Muscle of leg (tissue), 11 donors: ENCODE data around the gene REEP5. TPM values are rescaled to one million over a fixed set of nuclear protein-coding genes. Genes with fewer than 3 reads are reported as not detected.
A peak's percentile ranks its signal among the peaks of the same experiment; 100 is the strongest.
"Not testable (repeated sequence)": the region's sequence is repeated elsewhere in the genome, so short reads cannot be mapped to it uniquely, and the experiment has no call there.

ENCODE experiments used
- DNase-seq: peaks from one replicate; pipeline ENCODE4 v3.0.0; 2013
- H3K27ac ChIP-seq: one replicate; pipeline ENCODE4 v1.5.1; 2013; ENCODE audit warnings: mild to moderate bottlenecking, low read length, control low read depth
- H3K27me3 ChIP-seq: one replicate; pipeline ENCODE4 v1.6.1; 2013; ENCODE audit warnings: low read length; ENCODE audit not compliant: control insufficient read depth, insufficient read depth
- H3K36me3 ChIP-seq: one replicate; pipeline ENCODE4 v1.6.1; 2013; ENCODE audit warnings: low read length; ENCODE audit not compliant: control insufficient read depth, insufficient read depth
- H3K4me1 ChIP-seq: one replicate; pipeline ENCODE4 v1.6.1; 2013; ENCODE audit warnings: low read length; ENCODE audit not compliant: control insufficient read depth, insufficient read depth
- H3K4me3 ChIP-seq: one replicate; pipeline ENCODE4 v1.5.1; 2013; ENCODE audit warnings: low read length, control low read depth
- H3K9me3 ChIP-seq: replicated peaks from 2 replicates; pipeline ENCODE4 v1.6.1; 2013; ENCODE audit warnings: low read depth, low read length; ENCODE audit not compliant: control insufficient read depth
- WGBS: methylation state at CpG from one replicate; pipeline ENCODE4 v1.1.5; 2013; ENCODE audit warnings: missing lambda C conversion rate; ENCODE audit not compliant: insufficient coverage; 5-methylcytosine and 5-hydroxymethylcytosine counted together
- polyA plus RNA-seq, 8 donors: library from polyadenylated mRNA; unstranded; fragments of 120-200 nt; gene quantifications; one replicate each; pipeline versions ENCODE4 v1.2.1 to v1.2.3, GENCODE V29; 2013; ENCODE audit warnings: inconsistent platforms in 1 of 8, low replicate concordance in 1 of 8; ENCODE audit not compliant: insufficient read length in 8 of 8, insufficient read depth in 1 of 8
- total RNA-seq: library from RNA; stranded (reverse); fragments of 120-200 nt; gene quantifications from one replicate; pipeline ENCODE4 v1.2.4, GENCODE V29; 2013

Gene REEP5
- total and polyA plus RNA-seq, 9 donors: 37.8 to 77.9 (median 69.1) TPM

GRCh38 chr5:112869948-112870347 is 52.1 kb downstream of the REEP5 start:
- 100% methylated on average over 2 of the region's 3 CpGs for whole genome bisulfite sequencing
- DNase-seq: no peak
- H3K36me3 ChIP-seq: peaks cover 36% of the 10 kb centered on the region
- H3K27ac ChIP-seq: no peak overlapping the region
- no peaks in the 10 kb centered on the region for H3K9me3 ChIP-seq
- H3K4me3 ChIP-seq: no peak overlapping the region
- H3K27me3 ChIP-seq: no peaks in the 10 kb centered on the region
- no peaks in the 10 kb centered on the region for H3K4me1 ChIP-seq

- Histone ChIP-seq H3K27ac (no peak overlapping the region), H3K36me3 (peaks cover 45% of the 10 kb centered on the region), H3K27me3 (no peaks in the 10 kb centered on the region), H3K4me3 (no peak overlapping the region), H3K4me1 (peaks cover 3% of the 10 kb centered on the region), H3K9me3 (no peaks in the 10 kb centered on the region)
- WGBS: 100% methylated on average over 2 of the region's 5 CpGs
- no peak for DNase-seq
These were observed 54.6 kb downstream of the REEP5 start for GRCh38 chr5:112867411-112867810.

- WGBS: no CpG with 5 or more reads among the region's 2 CpGs
These were observed 55.3 kb downstream of the REEP5 start for GRCh38 chr5:112866739-112867138.

GRCh38 chr5:112865128-112865527 is 56.9 kb downstream of the REEP5 start:
- H3K4me3 ChIP-seq: no peak overlapping the region
- H3K27ac ChIP-seq: no peak overlapping the region
- no peak for DNase-seq
- WGBS: no CpG with 5 or more reads among the region's 3 CpGs
- no peaks in the 10 kb centered on the region for H3K9me3 ChIP-seq
- H3K36me3 ChIP-seq: peaks cover 37% of the 10 kb centered on the region
- H3K4me1 ChIP-seq: peaks cover 13% of the 10 kb centered on the region
- H3K27me3 ChIP-seq: no peaks in the 10 kb centered on the region

More at GRCh38 chr5:112866739-112867138, 55.3 kb downstream of the REEP5 start:
- no peak for DNase-seq
- H3K27ac ChIP-seq: no peak overlapping the region
- peaks cover 45% of the 10 kb centered on the region for H3K36me3 ChIP-seq
- H3K27me3 ChIP-seq: no peaks in the 10 kb centered on the region
- H3K4me1 ChIP-seq: peaks cover 8% of the 10 kb centered on the region
- no peaks in the 10 kb centered on the region for H3K9me3 ChIP-seq
- H3K4me3 ChIP-seq: no peak overlapping the region

- Histone ChIP-seq H3K4me1 (peaks cover 13% of the 10 kb centered on the region), H3K27ac (no peak overlapping the region), H3K9me3 (no peaks in the 10 kb centered on the region), H3K27me3 (no peaks in the 10 kb centered on the region), H3K4me3 (no peak overlapping the region), H3K36me3 (peaks cover 25% of the 10 kb centered on the region)
- DNase-seq: no peak
- WGBS: no CpG with 5 or more reads among the region's 4 CpGs
These were observed 58.5 kb downstream of the REEP5 start for GRCh38 chr5:112863549-112863948.

- Histone ChIP-seq H3K27me3 (no peaks in the 10 kb centered on the region), H3K27ac (no peak overlapping the region)
- 80% methylated on average over 4 of the region's 9 CpGs for WGBS
These were observed 59.9 kb downstream of the REEP5 start for GRCh38 chr5:112862085-112862484.

GRCh38 chr5:112861638-112861985 is 60.4 kb downstream of the REEP5 start:
- peak overlapping the region; percentile 97 for H3K4me3 ChIP-seq
- no peak for DNase-seq
- no peaks in the 10 kb centered on the region for H3K9me3 ChIP-seq
- no peaks in the 10 kb centered on the region for H3K27me3 ChIP-seq
- 0% methylated on average over 3 of the region's 8 CpGs for WGBS
- peak overlapping the region; percentile 91 for H3K27ac ChIP-seq
- peaks cover 13% of the 10 kb centered on the region for H3K4me1 ChIP-seq
- H3K36me3 ChIP-seq: peaks cover 17% of the 10 kb centered on the region

More at GRCh38 chr5:112862085-112862484, 59.9 kb downstream of the REEP5 start:
- Histone ChIP-seq H3K9me3 (no peaks in the 10 kb centered on the region), H3K36me3 (peaks cover 17% of the 10 kb centered on the region), H3K4me1 (peaks cover 13% of the 10 kb centered on the region), H3K4me3 (peak overlapping the region; percentile 97)
- DNase-seq: no peak

- under 1% methylated on average over 43 of the region's 47 CpGs for WGBS
- Histone ChIP-seq H3K36me3 (peaks cover 14% of the 10 kb centered on the region), H3K4me1 (peaks cover 13% of the 10 kb centered on the region), H3K9me3 (no peaks in the 10 kb centered on the region), H3K27ac (peak within 1 kb of the TSS; percentile 91), H3K27me3 (no peaks in the 10 kb centered on the region), H3K4me3 (peak within 1 kb of the TSS; percentile 97)
- DNase-seq: peak; percentile 99
These were observed 60.9 kb downstream of the REEP5 start, which contains the start of gene SRP19 for GRCh38 chr5:112860929-112861637. Gene SRP19 (plus strand): TSS chr5:112861287. CDS start chr5:112861377, 90 bp downstream.

- Histone ChIP-seq H3K4me1 (peaks cover 13% of the 10 kb centered on the region), H3K27ac (peak overlapping the region; percentile 91), H3K4me3 (peak overlapping the region; percentile 97)
- not testable (repeated sequence) for DNase-seq, H3K27me3 ChIP-seq, H3K9me3 ChIP-seq, H3K36me3 ChIP-seq
- WGBS: 53% methylated on average over 3 of the region's 11 CpGs
These were observed 61.5 kb downstream of the REEP5 start for GRCh38 chr5:112860571-112860928.

- Histone ChIP-seq H3K27ac (no peak overlapping the region), H3K4me3 (no peak overlapping the region), H3K36me3 (peaks cover under 1% of the 10 kb centered on the region), H3K4me1 (peaks cover 12% of the 10 kb centered on the region), H3K9me3 (peaks cover 2% of the 10 kb centered on the region), H3K27me3 (no peaks in the 10 kb centered on the region)
- no peak for DNase-seq
These were observed 64.2 kb downstream of the REEP5 start for GRCh38 chr5:112857866-112858265.

GRCh38 chr5:112854651-112855050 is 67.4 kb downstream of the REEP5 start:
- Histone ChIP-seq H3K27ac (no peak overlapping the region), H3K4me3 (no peak overlapping the region), H3K4me1 (no peaks in the 10 kb centered on the region), H3K27me3 (no peaks in the 10 kb centered on the region), H3K9me3 (peaks cover 2% of the 10 kb centered on the region), H3K36me3 (no peaks in the 10 kb centered on the region)
- no peak for DNase-seq
- WGBS: no CpG with 5 or more reads among the region's 1 CpG
